Neural cell (in vitro differentiated cells): ENCODE measurements around the gene SOAT2. TPM values are rescaled to one million over a fixed set of nuclear protein-coding genes. Genes with fewer than 3 reads are reported as not detected.

Experiments used
- H2AFZ ChIP-seq: fragments of 200-600, 300-800 bp; sonication (generic), shearing (Covaris generic); 2 replicates; pipeline ENCODE4 v1.6.0; 2014; ENCODE audit warnings: low read depth, mild to moderate bottlenecking, antibody characterized with exemption, low read length, moderate library complexity
- H3F3A ChIP-seq: fragments of 200-600 bp; shearing (Covaris generic); 2 replicates; pipeline ENCODE4 v1.6.1; 2016; ENCODE audit warnings: mild to moderate bottlenecking, moderate library complexity, mixed read lengths, antibody characterized with exemption, low read length; ENCODE audit not compliant: insufficient read depth, poor library complexity, severe bottlenecking
- H3K27ac ChIP-seq: fragments of 200-600, 300-800 bp; sonication (generic), shearing (Covaris generic); 2 replicates; pipeline ENCODE4 v1.5.1; 2014; ENCODE audit warnings: mild to moderate bottlenecking, low read length, moderate library complexity
- H3K27me3 ChIP-seq: fragments of 300-800, 200-600 bp; sonication (generic), shearing (Covaris generic); 2 replicates; pipeline ENCODE4 v1.6.0; 2014; ENCODE audit warnings: mild to moderate bottlenecking, low read depth, low read length, moderate library complexity; ENCODE audit not compliant: insufficient read depth
- H3K36me3 ChIP-seq: fragments of 300-800, 200-600 bp; sonication (generic), shearing (Covaris generic); 2 replicates; pipeline ENCODE4 v1.5.1; 2014; ENCODE audit warnings: mild to moderate bottlenecking, antibody characterized with exemption, low read length, moderate library complexity; ENCODE audit not compliant: insufficient read depth
- H3K4me2 ChIP-seq: fragments of 300-800, 200-600 bp; sonication (generic), shearing (Covaris generic); 2 replicates; pipeline ENCODE4 v1.6.0; 2014; ENCODE audit warnings: mild to moderate bottlenecking, low read length
- H3K4me3 ChIP-seq: fragments of 300-800, 200-600 bp; sonication (generic), shearing (Covaris generic); 2 replicates; pipeline ENCODE4 v1.5.1; 2014; ENCODE audit warnings: mild to moderate bottlenecking, low read length, moderate library complexity
- H3K79me2 ChIP-seq: fragments of 200-600 bp; shearing (Covaris generic); replicated peaks from 2 replicates; pipeline ENCODE4 v1.6.0; 2014; ENCODE audit warnings: mild to moderate bottlenecking, low read length, moderate library complexity; ENCODE audit not compliant: insufficient read depth
- H3K9ac ChIP-seq: fragments of 300-800, 200-600 bp; sonication (generic), shearing (Covaris generic); 2 replicates; pipeline ENCODE4 v1.6.1; 2016; ENCODE audit warnings: mild to moderate bottlenecking, low read length, mixed read lengths
- H3K9me2 ChIP-seq: fragments of 200-600 bp; shearing (Covaris generic); 2 replicates; pipeline ENCODE4 v1.6.1; 2016; ENCODE audit warnings: mild to moderate bottlenecking, low read length, mixed read lengths; ENCODE audit not compliant: insufficient read depth
- H3K9me3 ChIP-seq: fragments of 200-600, 300-800 bp; sonication (generic), shearing (Covaris generic); 2 replicates; pipeline ENCODE4 v1.6.1; 2016; ENCODE audit warnings: mild to moderate bottlenecking, mixed run types, low read length, moderate library complexity, mixed read lengths
- H4K20me1 ChIP-seq: fragments of 200-600 bp; shearing (Covaris generic); 2 replicates; pipeline ENCODE4 v1.6.1; 2016; ENCODE audit warnings: mild to moderate bottlenecking, mixed run types; ENCODE audit not compliant: insufficient read depth
- CTCF ChIP-seq: fragments of 450-650 bp; IDR thresholded peaks from 2 replicates; pipeline ENCODE4 v1.5.1; 2014; ENCODE audit warnings: antibody characterized with exemption, mild to moderate bottlenecking, moderate library complexity; ENCODE audit not compliant: poor library complexity, severe bottlenecking
- EP300 ChIP-seq: fragments of 450-650 bp; conservative IDR thresholded peaks from 2 replicates; pipeline ENCODE4 v1.6.1; 2014; ENCODE audit warnings: antibody characterized with exemption, mild to moderate bottlenecking, moderate library complexity; ENCODE audit not compliant: poor library complexity, severe bottlenecking
- EZH2 ChIP-seq: fragments of 200-600, 300-800 bp; shearing (Covaris generic), sonication (generic); IDR thresholded peaks from 2 replicates; pipeline ENCODE4 v1.6.1; 2014; ENCODE audit warnings: antibody characterized with exemption, low read length, borderline replicate concordance, mild to moderate bottlenecking; ENCODE audit not compliant: insufficient read depth, poor library complexity, severe bottlenecking
- MXI1 ChIP-seq: fragments of 450-650 bp; conservative IDR thresholded peaks from 2 replicates; pipeline ENCODE4 v1.6.1; 2014; ENCODE audit warnings: antibody characterized with exemption, mild to moderate bottlenecking; ENCODE audit not compliant: poor library complexity, severe bottlenecking
- POLR2AphosphoS5 ChIP-seq: IDR thresholded peaks from 2 replicates; pipeline ENCODE4 v1.6.1; 2012
- RAD21 ChIP-seq: fragments of 450-650 bp; conservative IDR thresholded peaks from 2 replicates; pipeline ENCODE4 v1.6.1; 2014; ENCODE audit warnings: antibody characterized with exemption, mild to moderate bottlenecking, moderate library complexity
- SMC3 ChIP-seq: fragments of 450-650 bp; conservative IDR thresholded peaks from 2 replicates; pipeline ENCODE4 v1.6.1; 2014; ENCODE audit warnings: antibody characterized with exemption, mild to moderate bottlenecking, moderate library complexity; ENCODE audit not compliant: poor library complexity
- TAF1 ChIP-seq: IDR thresholded peaks from 2 replicates; pipeline ENCODE4 v1.6.1; 2012; ENCODE audit warnings: low read depth
- polyA plus RNA-seq: library from polyadenylated mRNA; depleted of rRNA; stranded (reverse); fragments of >200 nt; gene quantifications from 2 replicates; pipeline ENCODE4 v1.2.3, GENCODE V29; 2014
- TF ChIP-seq, protein P1 (sequence below): IDR thresholded peaks from 2 replicates; pipeline ENCODE4 v1.6.1; 2012; ENCODE audit warnings: borderline replicate concordance

Gene SOAT2
- polyA plus RNA-seq, 1 donor from 2014 or later = not detected

GRCh38 chr12:53133722-53134121 is 30.4 kb downstream of the SOAT2 start:
- Histone ChIP-seq H3K9me3 (no peaks in the 10 kb centered on the region), H2AFZ (no peak overlapping the region), H3K4me3 (no peak overlapping the region), H3K36me3 (no peaks in the 10 kb centered on the region), H3K79me2 (no peaks in the 10 kb centered on the region), H3K4me2 (no peak overlapping the region), H3K9ac (no peak overlapping the region), H3K27ac (no peak overlapping the region), H3K9me2 (no peaks in the 10 kb centered on the region), H3K27me3 (no peaks in the 10 kb centered on the region), H4K20me1 (no peaks in the 10 kb centered on the region), H3F3A (no peaks in the 10 kb centered on the region)
- TF ChIP-seq RAD21 (no peak), EZH2 (no peak), POLR2AphosphoS5 (no peak), SMC3 (no peak), CTCF (no peak), EP300 (no peak), TAF1 (no peak), MXI1 (no peak)
- TF ChIP-seq, protein P1, sequence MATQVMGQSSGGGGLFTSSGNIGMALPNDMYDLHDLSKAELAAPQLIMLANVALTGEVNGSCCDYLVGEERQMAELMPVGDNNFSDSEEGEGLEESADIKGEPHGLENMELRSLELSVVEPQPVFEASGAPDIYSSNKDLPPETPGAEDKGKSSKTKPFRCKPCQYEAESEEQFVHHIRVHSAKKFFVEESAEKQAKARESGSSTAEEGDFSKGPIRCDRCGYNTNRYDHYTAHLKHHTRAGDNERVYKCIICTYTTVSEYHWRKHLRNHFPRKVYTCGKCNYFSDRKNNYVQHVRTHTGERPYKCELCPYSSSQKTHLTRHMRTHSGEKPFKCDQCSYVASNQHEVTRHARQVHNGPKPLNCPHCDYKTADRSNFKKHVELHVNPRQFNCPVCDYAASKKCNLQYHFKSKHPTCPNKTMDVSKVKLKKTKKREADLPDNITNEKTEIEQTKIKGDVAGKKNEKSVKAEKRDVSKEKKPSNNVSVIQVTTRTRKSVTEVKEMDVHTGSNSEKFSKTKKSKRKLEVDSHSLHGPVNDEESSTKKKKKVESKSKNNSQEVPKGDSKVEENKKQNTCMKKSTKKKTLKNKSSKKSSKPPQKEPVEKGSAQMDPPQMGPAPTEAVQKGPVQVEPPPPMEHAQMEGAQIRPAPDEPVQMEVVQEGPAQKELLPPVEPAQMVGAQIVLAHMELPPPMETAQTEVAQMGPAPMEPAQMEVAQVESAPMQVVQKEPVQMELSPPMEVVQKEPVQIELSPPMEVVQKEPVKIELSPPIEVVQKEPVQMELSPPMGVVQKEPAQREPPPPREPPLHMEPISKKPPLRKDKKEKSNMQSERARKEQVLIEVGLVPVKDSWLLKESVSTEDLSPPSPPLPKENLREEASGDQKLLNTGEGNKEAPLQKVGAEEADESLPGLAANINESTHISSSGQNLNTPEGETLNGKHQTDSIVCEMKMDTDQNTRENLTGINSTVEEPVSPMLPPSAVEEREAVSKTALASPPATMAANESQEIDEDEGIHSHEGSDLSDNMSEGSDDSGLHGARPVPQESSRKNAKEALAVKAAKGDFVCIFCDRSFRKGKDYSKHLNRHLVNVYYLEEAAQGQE = no peak

GRCh38 chr12:53143355-53143754 is 40.1 kb downstream of the SOAT2 start:
- Histone ChIP-seq H3K4me2 (no peak overlapping the region), H3K4me3 (no peak overlapping the region), H3K27me3 (no peaks in the 10 kb centered on the region), H3K79me2 (no peaks in the 10 kb centered on the region), H3K36me3 (no peaks in the 10 kb centered on the region), H3K9ac (no peak overlapping the region), H4K20me1 (no peaks in the 10 kb centered on the region), H3F3A (no peaks in the 10 kb centered on the region), H3K9me2 (no peaks in the 10 kb centered on the region), H3K27ac (no peak overlapping the region), H3K9me3 (no peaks in the 10 kb centered on the region), H2AFZ (no peak overlapping the region)
- TF ChIP-seq CTCF (no peak), TAF1 (no peak), POLR2AphosphoS5 (no peak), RAD21 (no peak), MXI1 (no peak), EP300 (no peak), EZH2 (no peak), SMC3 (no peak)
- TF ChIP-seq, protein P1 = no peak
